ENCODE results near the gene STUB1.

Gene STUB1

GRCh38 chr16:645852-646678, 34.1 kb upstream of the STUB1 start:
- ATAC-seq: no peak
- TF ChIP-seq POU6F1 (CRISPR knock-in tag; IDR thresholded peaks at IDR 0.05; ENCODE audit: borderline replicate concordance, low read depth) (no peak), OSR1 (CRISPR knock-in tag; IDR thresholded peaks at IDR 0.05) (no peak), SNAI2 (CRISPR knock-in tag; IDR thresholded peaks at IDR 0.05) (no peak), ZC3H10 (CRISPR knock-in tag; IDR thresholded peaks at IDR 0.05) (no peak), ZFP3 (CRISPR knock-in tag; IDR thresholded peaks at IDR 0.05) (no peak), BACH2 (CRISPR knock-in tag; IDR thresholded peaks at IDR 0.05; ENCODE audit: borderline replicate concordance) (no peak), ESRRG (CRISPR knock-in tag; IDR thresholded peaks at IDR 0.05) (no peak), ZNF70 (CRISPR knock-in tag; IDR thresholded peaks at IDR 0.05) (no peak), TCF4 (CRISPR knock-in tag; IDR thresholded peaks at IDR 0.05; ENCODE audit: borderline replicate concordance) (no peak), TOX (CRISPR knock-in tag; IDR thresholded peaks at IDR 0.05; ENCODE audit: borderline replicate concordance) (no peak), ZFP30 (CRISPR knock-in tag; IDR thresholded peaks at IDR 0.05) (no peak), ZNF8 (CRISPR knock-in tag; IDR thresholded peaks at IDR 0.05) (no peak), GLIS3 (CRISPR knock-in tag; IDR thresholded peaks at IDR 0.05) (no peak)
- TF ChIP-seq, protein P1, sequence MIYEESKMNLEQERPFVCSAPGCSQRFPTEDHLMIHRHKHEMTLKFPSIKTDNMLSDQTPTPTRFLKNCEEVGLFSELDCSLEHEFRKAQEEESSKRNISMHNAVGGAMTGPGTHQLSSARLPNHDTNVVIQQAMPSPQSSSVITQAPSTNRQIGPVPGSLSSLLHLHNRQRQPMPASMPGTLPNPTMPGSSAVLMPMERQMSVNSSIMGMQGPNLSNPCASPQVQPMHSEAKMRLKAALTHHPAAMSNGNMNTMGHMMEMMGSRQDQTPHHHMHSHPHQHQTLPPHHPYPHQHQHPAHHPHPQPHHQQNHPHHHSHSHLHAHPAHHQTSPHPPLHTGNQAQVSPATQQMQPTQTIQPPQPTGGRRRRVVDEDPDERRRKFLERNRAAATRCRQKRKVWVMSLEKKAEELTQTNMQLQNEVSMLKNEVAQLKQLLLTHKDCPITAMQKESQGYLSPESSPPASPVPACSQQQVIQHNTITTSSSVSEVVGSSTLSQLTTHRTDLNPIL (CRISPR knock-in tag; IDR thresholded peaks at IDR 0.05; ENCODE audit: low read depth): no peak
- TF ChIP-seq, protein P2, sequence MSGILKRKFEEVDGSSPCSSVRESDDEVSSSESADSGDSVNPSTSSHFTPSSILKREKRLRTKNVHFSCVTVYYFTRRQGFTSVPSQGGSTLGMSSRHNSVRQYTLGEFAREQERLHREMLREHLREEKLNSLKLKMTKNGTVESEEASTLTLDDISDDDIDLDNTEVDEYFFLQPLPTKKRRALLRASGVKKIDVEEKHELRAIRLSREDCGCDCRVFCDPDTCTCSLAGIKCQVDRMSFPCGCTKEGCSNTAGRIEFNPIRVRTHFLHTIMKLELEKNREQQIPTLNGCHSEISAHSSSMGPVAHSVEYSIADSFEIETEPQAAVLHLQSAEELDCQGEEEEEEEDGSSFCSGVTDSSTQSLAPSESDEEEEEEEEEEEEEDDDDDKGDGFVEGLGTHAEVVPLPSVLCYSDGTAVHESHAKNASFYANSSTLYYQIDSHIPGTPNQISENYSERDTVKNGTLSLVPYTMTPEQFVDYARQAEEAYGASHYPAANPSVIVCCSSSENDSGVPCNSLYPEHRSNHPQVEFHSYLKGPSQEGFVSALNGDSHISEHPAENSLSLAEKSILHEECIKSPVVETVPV (CRISPR knock-in tag; IDR thresholded peaks at IDR 0.05): no peak
- TF ChIP-seq, protein P3, sequence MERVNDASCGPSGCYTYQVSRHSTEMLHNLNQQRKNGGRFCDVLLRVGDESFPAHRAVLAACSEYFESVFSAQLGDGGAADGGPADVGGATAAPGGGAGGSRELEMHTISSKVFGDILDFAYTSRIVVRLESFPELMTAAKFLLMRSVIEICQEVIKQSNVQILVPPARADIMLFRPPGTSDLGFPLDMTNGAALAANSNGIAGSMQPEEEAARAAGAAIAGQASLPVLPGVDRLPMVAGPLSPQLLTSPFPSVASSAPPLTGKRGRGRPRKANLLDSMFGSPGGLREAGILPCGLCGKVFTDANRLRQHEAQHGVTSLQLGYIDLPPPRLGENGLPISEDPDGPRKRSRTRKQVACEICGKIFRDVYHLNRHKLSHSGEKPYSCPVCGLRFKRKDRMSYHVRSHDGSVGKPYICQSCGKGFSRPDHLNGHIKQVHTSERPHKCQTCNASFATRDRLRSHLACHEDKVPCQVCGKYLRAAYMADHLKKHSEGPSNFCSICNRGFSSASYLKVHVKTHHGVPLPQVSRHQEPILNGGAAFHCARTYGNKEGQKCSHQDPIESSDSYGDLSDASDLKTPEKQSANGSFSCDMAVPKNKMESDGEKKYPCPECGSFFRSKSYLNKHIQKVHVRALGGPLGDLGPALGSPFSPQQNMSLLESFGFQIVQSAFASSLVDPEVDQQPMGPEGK (CRISPR knock-in tag; IDR thresholded peaks at IDR 0.05; ENCODE audit: borderline replicate concordance): no peak
- TF ChIP-seq, protein P4, sequence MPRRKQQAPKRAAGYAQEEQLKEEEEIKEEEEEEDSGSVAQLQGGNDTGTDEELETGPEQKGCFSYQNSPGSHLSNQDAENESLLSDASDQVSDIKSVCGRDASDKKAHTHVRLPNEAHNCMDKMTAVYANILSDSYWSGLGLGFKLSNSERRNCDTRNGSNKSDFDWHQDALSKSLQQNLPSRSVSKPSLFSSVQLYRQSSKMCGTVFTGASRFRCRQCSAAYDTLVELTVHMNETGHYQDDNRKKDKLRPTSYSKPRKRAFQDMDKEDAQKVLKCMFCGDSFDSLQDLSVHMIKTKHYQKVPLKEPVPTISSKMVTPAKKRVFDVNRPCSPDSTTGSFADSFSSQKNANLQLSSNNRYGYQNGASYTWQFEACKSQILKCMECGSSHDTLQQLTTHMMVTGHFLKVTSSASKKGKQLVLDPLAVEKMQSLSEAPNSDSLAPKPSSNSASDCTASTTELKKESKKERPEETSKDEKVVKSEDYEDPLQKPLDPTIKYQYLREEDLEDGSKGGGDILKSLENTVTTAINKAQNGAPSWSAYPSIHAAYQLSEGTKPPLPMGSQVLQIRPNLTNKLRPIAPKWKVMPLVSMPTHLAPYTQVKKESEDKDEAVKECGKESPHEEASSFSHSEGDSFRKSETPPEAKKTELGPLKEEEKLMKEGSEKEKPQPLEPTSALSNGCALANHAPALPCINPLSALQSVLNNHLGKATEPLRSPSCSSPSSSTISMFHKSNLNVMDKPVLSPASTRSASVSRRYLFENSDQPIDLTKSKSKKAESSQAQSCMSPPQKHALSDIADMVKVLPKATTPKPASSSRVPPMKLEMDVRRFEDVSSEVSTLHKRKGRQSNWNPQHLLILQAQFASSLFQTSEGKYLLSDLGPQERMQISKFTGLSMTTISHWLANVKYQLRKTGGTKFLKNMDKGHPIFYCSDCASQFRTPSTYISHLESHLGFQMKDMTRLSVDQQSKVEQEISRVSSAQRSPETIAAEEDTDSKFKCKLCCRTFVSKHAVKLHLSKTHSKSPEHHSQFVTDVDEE (CRISPR knock-in tag; IDR thresholded peaks at IDR 0.05): no peak

GRCh38 chr16:646679-647172, 33.5 kb upstream of the STUB1 start:
- TF ChIP-seq ZC3H10 (CRISPR knock-in tag; IDR thresholded peaks at IDR 0.05) (no peak), ZNF565 (CRISPR knock-in tag; conservative IDR thresholded peaks at IDR 0.05; ENCODE audit: low read depth) (no peak), POU6F1 (CRISPR knock-in tag; IDR thresholded peaks at IDR 0.05; ENCODE audit: borderline replicate concordance, low read depth) (no peak), CSDC2 (CRISPR knock-in tag; IDR thresholded peaks at IDR 0.05) (no peak), ARNTL (CRISPR knock-in tag; IDR thresholded peaks at IDR 0.05; ENCODE audit: borderline replicate concordance, low read depth) (no peak), ZNF70 (CRISPR knock-in tag; IDR thresholded peaks at IDR 0.05) (no peak), ZFP3 (CRISPR knock-in tag; IDR thresholded peaks at IDR 0.05) (no peak), ZNF8 (CRISPR knock-in tag; IDR thresholded peaks at IDR 0.05) (no peak), PPARA (CRISPR knock-in tag; IDR thresholded peaks at IDR 0.05; ENCODE audit: borderline replicate concordance) (no peak)
- TF ChIP-seq, protein P2 (CRISPR knock-in tag; IDR thresholded peaks at IDR 0.05): no peak
- TF ChIP-seq, protein P1 (CRISPR knock-in tag; IDR thresholded peaks at IDR 0.05; ENCODE audit: low read depth): no peak
- no peak for ATAC-seq

Data from SK-N-SH treated with all-trans-retinoic acid at 6 μM for 48 hours (cell line).